ENCODE data around the gene ARAP1. TPM values are rescaled to one million over a fixed set of nuclear protein-coding genes. Genes with fewer than 3 reads are reported as not detected.

The ARAP1 gene
- total and polyA plus RNA-seq, 5 experiments from 2014 or later = 14.7 to 166 (median 40.0) TPM

GRCh38 chr11:72716290-72716689, 35.9 kb downstream of the ARAP1 start:
- H3K36me3 Mint-ChIP-seq = peaks cover 0 to 42% (median 2%) of the 10 kb centered on the region in 3 donors
- no peaks in the 10 kb centered on the region for H3K27me3 Mint-ChIP-seq
- no peaks in the 10 kb centered on the region for H3K9me3 Mint-ChIP-seq
- peaks cover 31 to 74% (median 70%) of the 10 kb centered on the region in 4 donors for H3K4me1 Mint-ChIP-seq
- ATAC-seq = no peak
- DNase-seq = no peak
- peak overlapping the region in 1 of 10 donors; percentile 10 for H3K4me3 Mint-ChIP-seq
- H3K27ac Mint-ChIP-seq = peak overlapping the region in 7 of 10 donors; percentile 16 to 83 (median 48)
- POLR2A ChIA-PET = interaction anchor here (0.6 kb wide), 1 partner anchor 21 kb away, joined by 4 read pairs; no protein-coding TSS in a partner anchor

- Mint-ChIP-seq H3K27me3 (no peaks in the 10 kb centered on the region), H3K36me3 (peaks cover 0 to 64% (median 8%) of the 10 kb centered on the region in 3 donors), H3K27ac (peak overlapping the region in 4 of 10 donors; percentile 28 to 46 (median 40)), H3K4me3 (no peak overlapping the region), H3K9me3 (no peaks in the 10 kb centered on the region), H3K4me1 (peaks cover 19 to 47% (median 42%) of the 10 kb centered on the region in 4 donors)
- DNase-seq = no peak
- ATAC-seq = no peak
- POLR2A ChIA-PET = interaction anchor here (0.7 kb wide), 1 partner anchor 508 kb away, joined by 3 read pairs; no protein-coding TSS in a partner anchor
Observed at GRCh38 chr11:72712841-72713240, 39.4 kb downstream of the ARAP1 start.

DNA sequence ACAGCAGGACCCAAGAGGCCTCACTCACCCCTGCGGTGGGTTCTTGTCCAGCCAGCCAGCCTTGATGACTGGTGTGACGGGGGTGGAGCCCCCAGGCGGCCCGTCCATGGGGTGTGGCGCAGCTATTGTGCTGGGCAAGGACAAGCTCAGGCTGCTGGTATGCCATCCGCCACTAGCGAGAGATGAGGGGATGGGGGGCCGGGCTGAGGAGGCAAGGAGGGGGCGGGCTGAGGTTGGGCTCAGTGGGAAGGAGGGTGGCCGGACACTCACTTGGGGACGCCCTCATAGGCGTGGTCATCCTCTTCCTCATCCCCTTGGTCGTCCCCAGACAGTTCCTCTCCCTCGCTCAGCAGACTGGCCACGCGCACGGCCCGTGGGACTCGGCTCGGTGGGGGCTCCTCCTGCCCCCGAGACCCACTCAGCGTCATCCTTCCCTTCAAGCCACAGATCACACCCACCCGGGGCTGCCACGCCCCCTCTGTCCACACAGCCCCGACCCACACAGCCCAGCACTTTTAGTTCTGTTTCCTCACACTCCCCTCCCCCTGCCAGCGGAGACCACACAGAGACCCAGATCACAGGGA, 39.9 kb downstream of the ARAP1 start:
- DNase-seq (no peak), ATAC-seq (no peak)
- peaks cover 21 to 51% (median 37%) of the 10 kb centered on the region in 4 donors for H3K4me1 Mint-ChIP-seq
- POLR2A ChIA-PET = interaction anchor here (0.6 to 0.7 kb wide), 2 partner anchors 509 to 698 kb away, joined by 3 read pairs; no protein-coding TSS in a partner anchor
- peak overlapping the region in 5 of 10 donors; percentile 28 to 46 (median 37) for H3K27ac Mint-ChIP-seq
- peak overlapping the region in 1 of 10 donors; percentile 36 for H3K4me3 Mint-ChIP-seq
- no peaks in the 10 kb centered on the region for H3K9me3 Mint-ChIP-seq
- H3K27me3 Mint-ChIP-seq = no peaks in the 10 kb centered on the region
- H3K36me3 Mint-ChIP-seq = peaks cover 0 to 70% (median 10%) of the 10 kb centered on the region in 3 donors

GRCh38 chr11:72711141-72711540, 41.1 kb downstream of the ARAP1 start:
- ATAC-seq (no peak), DNase-seq (no peak)
- Mint-ChIP-seq H3K27me3 (no peaks in the 10 kb centered on the region), H3K4me1 (peaks cover 20 to 44% (median 28%) of the 10 kb centered on the region in 4 donors), H3K36me3 (peaks cover 0 to 75% (median 12%) of the 10 kb centered on the region in 3 donors), H3K27ac (peak overlapping the region in 2 of 10 donors; percentile 27 to 71), H3K4me3 (no peak overlapping the region), H3K9me3 (no peaks in the 10 kb centered on the region)
- POLR2A ChIA-PET = no interaction called here

- H3K36me3 Mint-ChIP-seq = peaks cover 0 to 79% (median 17%) of the 10 kb centered on the region in 3 donors
- H3K27ac Mint-ChIP-seq = peak overlapping the region in 2 of 10 donors; percentile 11 to 20
- no peak for ATAC-seq
- DNase-seq = no peak
- H3K27me3 Mint-ChIP-seq = no peaks in the 10 kb centered on the region
- no peak overlapping the region for H3K4me3 Mint-ChIP-seq
- no peaks in the 10 kb centered on the region for H3K9me3 Mint-ChIP-seq
- POLR2A ChIA-PET = no interaction called here
- H3K4me1 Mint-ChIP-seq = peaks cover 18 to 36% (median 22%) of the 10 kb centered on the region in 4 donors
Observed at GRCh38 chr11:72710278-72710677, 41.9 kb downstream of the ARAP1 start.

DNA sequence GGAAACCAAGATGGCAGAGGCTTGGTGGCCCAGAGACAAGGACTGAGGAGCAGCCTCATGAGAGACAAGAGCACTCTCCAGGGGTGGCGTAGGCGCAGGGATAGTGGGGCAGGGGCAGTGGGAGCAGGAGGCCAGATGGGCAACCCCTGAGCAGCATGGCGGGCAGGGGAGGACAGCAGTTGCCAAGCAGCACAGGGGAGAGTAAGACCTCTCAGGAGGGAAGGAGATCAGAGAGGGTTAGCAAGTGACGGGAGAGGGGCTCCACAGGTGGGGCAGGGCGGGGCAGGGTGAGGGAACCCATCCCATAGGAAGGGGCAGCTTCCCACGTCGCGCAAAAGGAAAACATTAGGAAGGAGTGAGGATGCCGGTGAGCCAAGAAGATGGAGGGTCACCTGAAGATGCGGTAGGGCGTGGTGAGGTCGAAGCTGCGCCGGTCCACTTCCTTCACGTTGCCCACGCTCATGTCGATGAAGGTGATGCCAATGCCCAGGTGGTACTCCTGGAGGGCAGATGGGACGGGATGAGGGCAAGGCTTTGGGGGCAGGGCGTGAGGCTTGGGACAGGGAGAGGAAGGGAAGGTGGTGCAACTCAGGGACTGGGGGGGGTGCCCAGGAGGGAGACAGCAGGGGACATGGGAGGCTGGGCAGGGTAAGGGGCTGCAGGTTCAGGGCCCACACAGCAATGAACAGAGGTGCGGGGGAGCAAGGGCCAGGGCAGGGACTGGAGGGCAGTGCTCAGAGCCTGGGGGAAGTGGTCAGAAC, 42.5 kb downstream of the ARAP1 start:
- H3K4me3 Mint-ChIP-seq = no peak overlapping the region

DNA sequence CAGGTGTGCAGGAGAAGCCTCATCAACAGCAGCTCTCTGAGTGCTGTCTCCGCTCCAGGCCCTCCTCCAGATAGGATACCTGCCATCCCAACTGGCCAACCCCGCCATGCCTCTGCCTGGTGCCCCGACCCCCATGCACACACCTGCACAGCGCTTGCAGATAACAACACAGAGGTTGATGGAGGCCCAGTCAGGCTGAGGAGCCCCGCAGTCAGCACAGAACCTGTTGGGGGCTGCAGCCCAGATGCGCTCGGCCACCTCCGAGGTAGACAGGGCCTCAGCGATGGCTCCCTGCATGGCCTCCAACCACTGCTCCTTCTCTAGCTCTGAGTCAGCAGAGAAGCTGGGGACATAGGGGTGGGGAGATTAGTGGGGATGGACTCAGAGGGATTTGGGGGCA, 45.2 kb downstream of the ARAP1 start:
- Mint-ChIP-seq H3K4me3 (no peak overlapping the region), H3K27me3 (no peaks in the 10 kb centered on the region), H3K36me3 (peaks cover 0 to 60% (median 17%) of the 10 kb centered on the region in 3 donors), H3K27ac (peak overlapping the region in 4 of 10 donors; percentile 49 to 86 (median 58)), H3K4me1 (peaks cover 4 to 17% (median 9%) of the 10 kb centered on the region in 4 donors), H3K9me3 (no peaks in the 10 kb centered on the region)
- POLR2A ChIA-PET = no interaction called here
- DNase-seq (no peak), ATAC-seq (no peak)

More for the DNA sequence above, 42.5 kb downstream of the ARAP1 start:
- H3K4me1 Mint-ChIP-seq = peaks cover 15 to 29% (median 16%) of the 10 kb centered on the region in 4 donors
- H3K27ac Mint-ChIP-seq = peak overlapping the region in 4 of 10 donors; percentile 11 to 70 (median 45)
- H3K9me3 Mint-ChIP-seq = no peaks in the 10 kb centered on the region
- peaks cover 0 to 78% (median 17%) of the 10 kb centered on the region in 3 donors for H3K36me3 Mint-ChIP-seq
- DNase-seq = no peak
- no peak for ATAC-seq
- no peaks in the 10 kb centered on the region for H3K27me3 Mint-ChIP-seq
- POLR2A ChIA-PET = no interaction called here

DNA sequence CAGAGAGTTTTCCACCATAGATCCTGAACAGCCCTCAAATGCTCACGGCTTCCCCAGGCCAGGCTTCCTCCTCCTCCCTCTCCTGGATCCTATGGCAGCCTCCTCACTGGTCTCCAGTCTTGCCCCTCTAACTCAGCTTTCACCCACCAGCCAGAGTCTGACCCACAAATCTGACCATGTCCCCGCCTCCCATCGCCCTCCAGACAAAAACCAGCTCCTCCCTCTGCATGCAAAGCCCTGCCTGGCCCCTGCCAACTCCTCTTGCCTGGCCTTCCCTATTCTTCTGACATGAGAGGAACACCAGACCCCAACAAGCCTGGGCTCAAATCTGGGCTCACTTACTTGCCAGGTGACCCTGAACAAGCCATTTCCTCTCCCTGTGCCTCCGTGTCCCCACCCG, 45.6 kb downstream of the ARAP1 start:
- no peaks in the 10 kb centered on the region for H3K9me3 Mint-ChIP-seq
- H3K4me1 Mint-ChIP-seq = peaks cover 3 to 17% (median 8%) of the 10 kb centered on the region in 4 donors
- POLR2A ChIA-PET = no interaction called here
- no peaks in the 10 kb centered on the region for H3K27me3 Mint-ChIP-seq
- peak overlapping the region in 7 of 10 donors; percentile 37 to 86 (median 68) for H3K27ac Mint-ChIP-seq
- ATAC-seq = no peak
- no peak overlapping the region for H3K4me3 Mint-ChIP-seq
- no peak for DNase-seq
- H3K36me3 Mint-ChIP-seq = peaks cover 0 to 64% (median 17%) of the 10 kb centered on the region in 3 donors

GRCh38 chr11:72705442-72706365, 46.5 kb downstream of the ARAP1 start:
- POLR2A ChIA-PET = no interaction called here
- peaks cover 0 to 62% (median 17%) of the 10 kb centered on the region in 3 donors for H3K36me3 Mint-ChIP-seq

DNA sequence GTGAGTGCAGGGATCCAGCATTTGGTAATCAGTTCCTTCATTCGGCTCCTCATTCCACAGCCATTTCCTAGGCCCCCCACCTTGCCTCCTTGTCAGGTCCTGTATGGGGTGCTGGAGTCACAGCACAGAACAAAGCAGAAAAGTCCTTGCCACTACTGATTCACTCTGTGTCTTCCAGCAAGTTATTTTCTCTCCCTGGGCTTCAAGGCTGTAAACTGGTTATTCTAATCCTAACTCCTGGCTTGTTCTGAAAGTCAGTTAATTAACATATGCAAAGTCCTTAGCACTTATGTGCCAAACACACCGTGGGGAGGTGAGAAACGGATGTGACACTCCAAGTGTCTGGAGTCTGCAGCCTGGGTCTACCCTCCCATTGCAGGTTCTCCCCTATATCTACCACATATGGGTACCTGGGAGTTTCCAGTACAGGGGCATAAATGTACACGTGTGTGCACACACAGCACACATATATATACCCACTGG, 47.4 kb downstream of the ARAP1 start:
- POLR2A ChIA-PET = no interaction called here
- H3K36me3 Mint-ChIP-seq = peaks cover 0 to 68% (median 17%) of the 10 kb centered on the region in 3 donors
- H3K4me1 Mint-ChIP-seq = peaks cover 0 to 15% (median 7%) of the 10 kb centered on the region in 4 donors
- H3K27ac Mint-ChIP-seq = peak overlapping the region in 6 of 10 donors; percentile 3 to 53 (median 29)
- no peaks in the 10 kb centered on the region for H3K9me3 Mint-ChIP-seq
- DNase-seq (no peak), ATAC-seq (no peak)
- H3K4me3 Mint-ChIP-seq = no peak overlapping the region
- no peaks in the 10 kb centered on the region for H3K27me3 Mint-ChIP-seq

More at GRCh38 chr11:72705442-72706365, 46.5 kb downstream of the ARAP1 start:
- Mint-ChIP-seq H3K9me3 (no peaks in the 10 kb centered on the region), H3K4me3 (no peak overlapping the region), H3K4me1 (peaks cover 0 to 17% (median 8%) of the 10 kb centered on the region in 4 donors), H3K27ac (peak overlapping the region in 8 of 10 donors; percentile 6 to 76 (median 49)), H3K27me3 (no peaks in the 10 kb centered on the region)
- ATAC-seq = no peak
- DNase-seq = no peak

DNA sequence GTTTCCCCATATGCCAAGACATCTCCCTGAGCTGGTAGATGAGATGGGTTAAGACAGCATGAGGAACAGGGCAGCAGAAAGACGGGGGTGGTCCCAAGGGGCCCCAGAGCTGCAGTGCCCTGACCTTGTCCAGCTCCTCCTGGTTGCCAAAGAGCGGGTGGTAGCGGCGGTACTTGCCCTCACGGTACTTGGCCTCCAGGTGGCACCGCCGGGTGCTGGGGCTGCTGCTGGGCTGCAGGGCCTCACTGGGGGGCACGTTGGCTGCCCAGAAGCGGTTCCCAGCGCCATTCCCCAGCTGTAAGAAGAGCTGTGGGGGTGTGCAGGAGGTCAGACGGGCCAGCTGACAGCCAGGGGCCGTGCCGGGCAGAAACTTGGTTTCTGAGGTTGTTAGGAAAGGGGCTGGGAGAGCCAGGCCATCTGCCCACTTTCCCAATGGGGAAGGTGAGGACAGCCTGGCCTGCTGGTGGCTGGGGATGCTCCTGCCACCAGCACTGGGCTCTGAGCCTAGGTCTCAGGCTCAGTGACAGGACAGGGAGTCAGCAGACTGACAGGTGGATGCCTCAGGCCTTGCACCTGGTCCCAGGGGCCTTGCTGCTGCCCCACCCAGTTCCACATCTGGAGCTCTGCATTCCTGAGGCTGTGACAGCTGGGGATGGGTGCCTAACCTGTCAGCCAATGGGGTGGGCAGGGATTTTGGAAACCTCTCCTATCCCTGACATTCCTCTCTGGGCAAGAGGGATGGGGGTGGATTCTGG, 48.0 kb downstream of the ARAP1 start:
- peaks cover 0 to 13% (median 4%) of the 10 kb centered on the region in 4 donors for H3K4me1 Mint-ChIP-seq
- H3K36me3 Mint-ChIP-seq = peaks cover 0 to 68% (median 20%) of the 10 kb centered on the region in 3 donors
- no peaks in the 10 kb centered on the region for H3K27me3 Mint-ChIP-seq
- no peaks in the 10 kb centered on the region for H3K9me3 Mint-ChIP-seq
- H3K27ac Mint-ChIP-seq = peak overlapping the region in 2 of 10 donors; percentile 34 to 71
- ATAC-seq (no peak), DNase-seq (no peak)
- H3K4me3 Mint-ChIP-seq = no peak overlapping the region
- POLR2A ChIA-PET = no interaction called here

Data from naive thymus-derived CD8-positive, alpha-beta T cell (primary cell).